IMR-90 (cell line): Measurements from ENCODE around the gene PEX11G. TPM values are rescaled to one million over a fixed set of nuclear protein-coding genes. Genes with fewer than 3 reads are reported as not detected.

Experiments
- ATAC-seq: fragments of 200-7000 bp; cut with Tn5 transposase; 2 replicates; pipeline ENCODE4 v1.9.1; 2020; ENCODE audit warnings: low read depth, mild to moderate bottlenecking, moderate library complexity
- BruUV-seq: library from RNA; stranded (reverse); fragments of 400-500 nt; replicated peaks from 2 replicates; lab custom pipeline; 2021; lab: Mats Ljungman, UMichigan
- CTCF ChIA-PET: fragments of 300-600 bp; formaldehyde crosslinking; extraction: SDS; loops from one replicate; lab custom pipeline; 2021; ENCODE audit warnings: antibody characterized with exemption; lab: Yijun Ruan, JAX
- POLR2A ChIA-PET: fragments of 300-600 bp; sonication (Branson Sonifier 250); formaldehyde crosslinking; loops from one replicate; lab custom pipeline; 2022; ENCODE audit warnings: antibody characterized with exemption; ENCODE audit not compliant: unreplicated experiment; lab: Charles Lee
- DNase-seq: peaks from one replicate; pipeline ENCODE4 v3.0.0; 2013
- H2AFZ ChIP-seq: replicated peaks from 2 replicates; pipeline ENCODE3; 2013; ENCODE audit warnings: low read length, mild to moderate bottlenecking; ENCODE audit not compliant: poor library complexity
- H2AK5ac ChIP-seq: 2 replicates; pipeline ENCODE4 v1.6.1; 2013; ENCODE audit warnings: low read depth, low read length, inconsistent platforms
- H2AK9ac ChIP-seq: replicated peaks from 2 replicates; pipeline ENCODE3; 2013; ENCODE audit warnings: mild to moderate bottlenecking, low read depth, low read length, moderate library complexity; ENCODE audit not compliant: poor library complexity
- H2BK120ac ChIP-seq: 2 replicates; pipeline ENCODE4 v1.6.1; 2013; ENCODE audit warnings: low read depth, low read length, inconsistent platforms
- H2BK15ac ChIP-seq: 3 replicates; pipeline ENCODE4 v1.6.1; 2013; ENCODE audit warnings: low read depth, low read length, inconsistent platforms
- H2BK20ac ChIP-seq: 2 replicates; pipeline ENCODE4 v1.6.1; 2013; ENCODE audit warnings: low read depth, mild to moderate bottlenecking, inconsistent platforms, low read length, moderate library complexity
- H2BK5ac ChIP-seq: 2 replicates; pipeline ENCODE4 v1.6.1; 2013; ENCODE audit warnings: mild to moderate bottlenecking, low read depth, low read length, inconsistent platforms; ENCODE audit not compliant: poor library complexity, severe bottlenecking
- H3K14ac ChIP-seq: replicated peaks from 2 replicates; pipeline ENCODE4 v1.6.1; 2013; ENCODE audit warnings: low read depth, low read length, inconsistent platforms
- H3K18ac ChIP-seq: 2 replicates; pipeline ENCODE4 v1.6.1; 2013; ENCODE audit warnings: low read depth, low read length, control low read depth
- H3K23ac ChIP-seq: 2 replicates; pipeline ENCODE4 v1.6.1; 2013; ENCODE audit warnings: low read depth, low read length, inconsistent platforms
- H3K27ac ChIP-seq: 2 replicates; pipeline ENCODE4 v1.5.1; 2013; ENCODE audit warnings: mild to moderate bottlenecking, control low read depth, low read length; ENCODE audit not compliant: insufficient read depth
- H3K27me3 ChIP-seq: 2 replicates; pipeline ENCODE4 v1.6.1; 2013; ENCODE audit warnings: low read length; ENCODE audit not compliant: control insufficient read depth, insufficient read depth
- H3K36me3 ChIP-seq: 2 replicates; pipeline ENCODE4 v1.6.1; 2013; ENCODE audit warnings: low read length, mixed read lengths; ENCODE audit not compliant: control insufficient read depth, insufficient read depth
- H3K4ac ChIP-seq: 2 replicates; pipeline ENCODE4 v1.6.1; 2013; ENCODE audit warnings: low read depth, low read length, inconsistent platforms
- H3K4me1 ChIP-seq: 2 replicates; pipeline ENCODE4 v1.6.1; 2013; ENCODE audit warnings: low read length, mixed read lengths; ENCODE audit not compliant: control insufficient read depth, insufficient read depth
- H3K4me2 ChIP-seq: 2 replicates; pipeline ENCODE4 v1.6.1; 2013; ENCODE audit warnings: low read depth, mild to moderate bottlenecking, control low read depth, low read length, moderate library complexity
- H3K4me3 ChIP-seq: 2 replicates; pipeline ENCODE4 v1.5.1; 2013; ENCODE audit warnings: low read depth, mild to moderate bottlenecking, control low read depth, low read length, moderate library complexity; ENCODE audit not compliant: insufficient read depth
- H3K56ac ChIP-seq: 2 replicates; pipeline ENCODE4 v1.6.1; 2013; ENCODE audit warnings: low read length, inconsistent platforms; ENCODE audit not compliant: insufficient read depth; ENCODE audit errors: extremely low read depth
- H3K79me1 ChIP-seq, 2 experiments: 2 replicates each; pipeline ENCODE4 v1.6.1; 2013; ENCODE audit warnings: low read length in 2 of 2, inconsistent platforms in 1 of 2, low read depth in 1 of 2
- H3K9ac ChIP-seq: 2 replicates; pipeline ENCODE4 v1.6.1; 2013; ENCODE audit warnings: low read depth, low read length, control low read depth
- H3K9me1 ChIP-seq: 2 replicates; pipeline ENCODE4 v1.6.1; 2013; ENCODE audit warnings: low read length, inconsistent platforms; ENCODE audit not compliant: insufficient read depth
- H3K9me3 ChIP-seq: 2 replicates; pipeline ENCODE4 v1.6.1; 2013; ENCODE audit warnings: low read length; ENCODE audit not compliant: control insufficient read depth, insufficient read depth
- H4K20me1 ChIP-seq: 2 replicates; pipeline ENCODE4 v1.6.1; 2013; ENCODE audit warnings: low read length, inconsistent platforms; ENCODE audit not compliant: insufficient read depth
- H4K5ac ChIP-seq: 2 replicates; pipeline ENCODE4 v1.6.1; 2013; ENCODE audit warnings: mild to moderate bottlenecking, low read depth, low read length, control low read depth
- H4K8ac ChIP-seq, 2 experiments: 2 replicates each; pipeline ENCODE4 v1.6.1; 2013; ENCODE audit warnings: low read depth in 2 of 2, low read length in 2 of 2, control low read depth in 1 of 2, inconsistent platforms in 1 of 2
- H4K91ac ChIP-seq: 2 replicates; pipeline ENCODE4 v1.6.1; 2013; ENCODE audit warnings: low read depth, low read length, inconsistent platforms; ENCODE audit not compliant: insufficient read depth
- BHLHE40 ChIP-seq: fragments of 150-350 bp; IDR thresholded peaks from 2 replicates; pipeline ENCODE4 v1.6.1; 2016; ENCODE audit warnings: mild to moderate bottlenecking, low read depth, low read length
- ELK1 ChIP-seq: fragments of 150-350 bp; IDR thresholded peaks from 2 replicates; pipeline ENCODE4 v1.6.1; 2016; ENCODE audit warnings: low read depth, mild to moderate bottlenecking, low read length, moderate library complexity, borderline replicate concordance
- FOS ChIP-seq: fragments of 150-350 bp; IDR thresholded peaks from 2 replicates; pipeline ENCODE4 v1.6.1; 2016; ENCODE audit warnings: low read depth, low read length
- MAZ ChIP-seq: IDR thresholded peaks from 2 replicates; pipeline ENCODE4 v1.6.1; 2012; ENCODE audit warnings: low read depth, mild to moderate bottlenecking, low read length, improper control_type of control experiment, moderate library complexity, borderline replicate concordance
- NFE2L2 ChIP-seq: fragments of 150-350 bp; IDR thresholded peaks from 2 replicates; pipeline ENCODE4 v1.6.1; 2016; ENCODE audit warnings: low read depth, mild to moderate bottlenecking, low read length
- POLR2A ChIP-seq: IDR thresholded peaks from 2 replicates; pipeline ENCODE4 v1.6.1; 2012; ENCODE audit warnings: mild to moderate bottlenecking, low read depth, low read length
- RCOR1 ChIP-seq: IDR thresholded peaks from 2 replicates; pipeline ENCODE4 v1.6.1; 2012; ENCODE audit warnings: mild to moderate bottlenecking, low read length, improper control_type of control experiment; ENCODE audit not compliant: insufficient replicate concordance
- WGBS, 2 experiments: methylation state at CpG; one replicate each; pipeline versions ENCODE4 v1.1.5 to v1.1.7; 2013; ENCODE audit warnings: missing lambda C conversion rate in 2 of 2; ENCODE audit not compliant: insufficient read length in 1 of 2; ENCODE audit errors: extremely low coverage in 2 of 2; 5-methylcytosine and 5-hydroxymethylcytosine counted together
- dilution Hi-C: fragments of 300-500 bp; cut with HindIII; formaldehyde crosslinking; loops from one replicate; pipeline ENCODE4 v1.14.3; 2018; ENCODE audit warnings: low sequenced_read_pairs; ENCODE audit not compliant: unreplicated experiment
- in situ Hi-C: fragments of 300-500 bp; cut with MboI; formaldehyde crosslinking; loops from 3 replicates; pipeline ENCODE4 v1.14.3; 2019; ENCODE audit warnings: low sequenced_read_pairs, inconsistent platforms, mixed read lengths
- intact Hi-C: fragments of 100-400 bp; cut with micrococcal nuclease; formaldehyde crosslinking; loops from 2 replicates; pipeline ENCODE4 v1.10.0; 2022
- polyA plus RNA-seq, 3 experiments: library from polyadenylated mRNA; depleted of rRNA; stranded (reverse); fragments of >200 nt; gene quantifications; 2 replicates each; pipeline ENCODE4 v1.2.3, GENCODE V29; 2012; ENCODE audit warnings: low replicate concordance in 1 of 3
- total RNA-seq: library from RNA; depleted of rRNA; stranded (reverse); fragments of >200 nt; gene quantifications from 2 replicates; pipeline ENCODE4 v1.2.3, GENCODE V29; 2012

Gene PEX11G
- total and polyA plus RNA-seq, 2 of the 4 experiments (the other 2 are of a cell fraction), result 0.72 to 1.7 TPM

- peak within 1 kb of the TSS; percentile 100 for H4K5ac ChIP-seq
- H3K18ac ChIP-seq, result peak within 1 kb of the TSS; percentile 77
- peak within 1 kb of the TSS; percentile 92; the same call in 2 of the 3 replicates for H2BK15ac ChIP-seq
- peak within 1 kb of the TSS; percentile 77 for H3K4me3 ChIP-seq
- peak within 1 kb of the TSS; percentile 79 for H2AK5ac ChIP-seq
- H3K56ac ChIP-seq, result peak within 1 kb of the TSS; percentile 96
- H4K20me1 ChIP-seq, result no peaks in the 10 kb centered on the region
- peak within 1 kb of the TSS; percentile 69 for H2BK20ac ChIP-seq
- peak within 1 kb of the TSS; percentile 93 for H3K14ac ChIP-seq
- peaks cover 12% of the 10 kb centered on the region; the same call in 1 of the 2 replicates for H3K36me3 ChIP-seq
- peaks cover 15% of the 10 kb centered on the region for H3K4me1 ChIP-seq
- peak within 1 kb of the TSS; percentile 100 for H3K27ac ChIP-seq
- peak within 1 kb of the TSS; percentile 92 for H2AFZ ChIP-seq
- H3K9ac ChIP-seq, result peak within 1 kb of the TSS; percentile 99
- H3K79me1 ChIP-seq, result peaks cover 12 to 20% of the 10 kb centered on the region in 2 experiments
- WGBS, 2 experiments, result 3% methylated on average over 6 of the region's 33 CpGs; no CpG with 5 or more reads in 1 of the 2 experiments
- H3K27me3 ChIP-seq, result no peaks in the 10 kb centered on the region
- H3K9me1 ChIP-seq, result peaks cover 7% of the 10 kb centered on the region; the same call in 1 of the 2 replicates
- ATAC-seq, result peak; percentile 93
- no peaks in the 10 kb centered on the region for H3K9me3 ChIP-seq
- in situ Hi-C loops (no loop called here), intact Hi-C loops (loop anchor here (5.0 kb wide), 1 partner anchor 118 kb away; no protein-coding TSS in a partner anchor), dilution Hi-C loops (no loop called here)
- peak within 1 kb of the TSS; percentile 96 for H3K4me2 ChIP-seq
- H2AK9ac ChIP-seq, result peak within 1 kb of the TSS; percentile 88
- TF ChIP-seq MAZ (peak; percentile 90; the same call in 1 of the 2 replicates), BHLHE40 (no peak), NFE2L2 (no peak), ELK1 (no peak), POLR2A (no peak), RCOR1 (no peak), FOS (no peak)
- BruUV-seq, result no TSS peak
- H3K23ac ChIP-seq, result peak within 1 kb of the TSS; percentile 97
- peak within 1 kb of the TSS; percentile 91 to 100 for H4K8ac ChIP-seq
- CTCF ChIA-PET, result interaction anchor here (0.9 kb wide), 1 partner anchor 19 kb away, joined by 3 read pairs; a partner anchor contains a TSS
- peak within 1 kb of the TSS; percentile 73 for H2BK5ac ChIP-seq
- peak within 1 kb of the TSS; percentile 78 for H3K4ac ChIP-seq
- peak within 1 kb of the TSS; percentile 52 for H2BK120ac ChIP-seq
- DNase-seq, result peak; percentile 46
- POLR2A ChIA-PET, result interaction anchor here (0.6 kb wide), 2 partner anchors 21 to 26 kb away, joined by 3 to 4 read pairs; no protein-coding TSS in a partner anchor
- H4K91ac ChIP-seq, result peak within 1 kb of the TSS; percentile 96
Measured at GRCh38 chr19:7515645-7516151, 26.9 kb upstream of the PEX11G start, which contains the start of gene ZNF358. ZNF358 (plus strand) TSS chr19:7516103; CDS start chr19:7519243, 3,140 bp downstream.
